DOHH2 (cell line): Measurements from ENCODE around the gene DAAM2.

Experiments
- H3F3A ChIP-seq: fragments of 200-600 bp; sonication (generic), shearing (Covaris generic); 2 replicates; pipeline ENCODE4 v1.6.0; 2016; ENCODE audit warnings: antibody characterized with exemption, mild to moderate bottlenecking; ENCODE audit not compliant: control insufficient read depth, insufficient read depth
- H3K27ac ChIP-seq: fragments of 200-600 bp; sonication (generic); 2 replicates; pipeline ENCODE4 v1.5.1; 2014; ENCODE audit warnings: low read depth, mild to moderate bottlenecking, low read length, moderate library complexity
- H3K27me3 ChIP-seq: fragments of 200-600 bp; sonication (generic); 2 replicates; pipeline ENCODE4 v1.6.1; 2014; ENCODE audit warnings: mild to moderate bottlenecking, low read length, mixed read lengths; ENCODE audit not compliant: control insufficient read depth
- H3K36me3 ChIP-seq: fragments of 200-600 bp; sonication (generic); 2 replicates; pipeline ENCODE4 v1.6.1; 2014; ENCODE audit warnings: mild to moderate bottlenecking, low read length, moderate library complexity, mixed read lengths; ENCODE audit not compliant: control insufficient read depth
- H3K4me1 ChIP-seq: fragments of 200-600 bp; sonication (generic); 2 replicates; pipeline ENCODE4 v1.6.1; 2014; ENCODE audit warnings: mild to moderate bottlenecking, low read length, mixed read lengths; ENCODE audit not compliant: control insufficient read depth
- H3K4me2 ChIP-seq: fragments of 200-600 bp; sonication (generic); 2 replicates; pipeline ENCODE4 v1.6.0; 2014; ENCODE audit warnings: mild to moderate bottlenecking, low read length, moderate library complexity
- H3K4me3 ChIP-seq: fragments of 200-600 bp; sonication (generic); 2 replicates; pipeline ENCODE4 v1.5.1; 2014; ENCODE audit warnings: mild to moderate bottlenecking, low read length, mixed read lengths
- H3K79me2 ChIP-seq: fragments of 200-600 bp; sonication (generic); 2 replicates; pipeline ENCODE4 v1.6.1; 2014; ENCODE audit warnings: mild to moderate bottlenecking, low read length, mixed read lengths; ENCODE audit not compliant: control insufficient read depth
- H3K9me2 ChIP-seq: fragments of 200-600 bp; sonication (generic); replicated peaks from 2 replicates; pipeline ENCODE4 v1.6.1; 2014; ENCODE audit warnings: mild to moderate bottlenecking, low read length, mixed read lengths; ENCODE audit not compliant: control insufficient read depth
- H3K9me3 ChIP-seq: fragments of 200-600 bp; sonication (generic); 2 replicates; pipeline ENCODE4 v1.6.1; 2014; ENCODE audit warnings: antibody characterized with exemption, low read length, mixed read lengths; ENCODE audit not compliant: control insufficient read depth, insufficient read depth
- H4K20me1 ChIP-seq: fragments of 200-600 bp; sonication (generic); 2 replicates; pipeline ENCODE4 v1.6.0; 2014; ENCODE audit warnings: low read depth, mild to moderate bottlenecking, antibody characterized with exemption, low read length, moderate library complexity; ENCODE audit not compliant: control insufficient read depth, insufficient read depth
- CTCF ChIP-seq: fragments of 200-600 bp; sonication (generic); IDR thresholded peaks from one replicate; pipeline ENCODE4 v1.5.1; 2014; ENCODE audit warnings: antibody characterized with exemption, mild to moderate bottlenecking, low read depth, low read length; ENCODE audit not compliant: poor library complexity, severe bottlenecking
- EZH2phosphoT487 ChIP-seq: fragments of 200-600 bp; sonication (generic); IDR thresholded peaks from 2 replicates; pipeline ENCODE4 v1.6.1; 2017; ENCODE audit warnings: borderline replicate concordance, mild to moderate bottlenecking, antibody characterized with exemption, low read length, moderate library complexity, mixed read lengths

The DAAM2 gene

GRCh38 chr6:39884696-39885095 lies 92.5 kb downstream of the DAAM2 start:
- Histone ChIP-seq H3K4me1 (no peaks in the 10 kb centered on the region), H3K27ac (no peak overlapping the region), H3K79me2 (no peaks in the 10 kb centered on the region), H3K4me3 (no peak overlapping the region), H3K9me2 (no peaks in the 10 kb centered on the region), H3F3A (no peaks in the 10 kb centered on the region), H3K9me3 (no peaks in the 10 kb centered on the region), H4K20me1 (no peaks in the 10 kb centered on the region), H3K36me3 (no peaks in the 10 kb centered on the region), H3K27me3 (no peaks in the 10 kb centered on the region), H3K4me2 (no peak overlapping the region)
- no peak for TF ChIP-seq CTCF
- no peak for TF ChIP-seq EZH2phosphoT487

GRCh38 chr6:39885691-39886090 lies 93.5 kb downstream of the DAAM2 start:
- Histone ChIP-seq H3K27ac (no peak overlapping the region), H3K4me2 (no peak overlapping the region), H3F3A (no peaks in the 10 kb centered on the region), H3K9me3 (no peaks in the 10 kb centered on the region), H3K4me3 (no peak overlapping the region), H3K9me2 (no peaks in the 10 kb centered on the region), H3K4me1 (no peaks in the 10 kb centered on the region), H4K20me1 (no peaks in the 10 kb centered on the region), H3K79me2 (no peaks in the 10 kb centered on the region), H3K36me3 (no peaks in the 10 kb centered on the region), H3K27me3 (no peaks in the 10 kb centered on the region)
- TF ChIP-seq CTCF = no peak
- no peak for TF ChIP-seq EZH2phosphoT487

GRCh38 chr6:39886871-39887270 lies 94.7 kb downstream of the DAAM2 start:
- no peak overlapping the region for H3K4me2 ChIP-seq
- H3K4me1 ChIP-seq = no peaks in the 10 kb centered on the region
- no peaks in the 10 kb centered on the region for H3K79me2 ChIP-seq
- H3K9me2 ChIP-seq = no peaks in the 10 kb centered on the region
- H3K36me3 ChIP-seq = no peaks in the 10 kb centered on the region
- TF ChIP-seq CTCF (no peak), EZH2phosphoT487 (no peak)
- no peaks in the 10 kb centered on the region for H3K27me3 ChIP-seq
- no peak overlapping the region for H3K27ac ChIP-seq
- H3K9me3 ChIP-seq = no peaks in the 10 kb centered on the region
- H3K4me3 ChIP-seq = no peak overlapping the region
- no peaks in the 10 kb centered on the region for H3F3A ChIP-seq
- H4K20me1 ChIP-seq = no peaks in the 10 kb centered on the region

GRCh38 chr6:39887692-39888450 lies 95.7 kb downstream of the DAAM2 start:
- no peak overlapping the region for H3K27ac ChIP-seq
- H3K4me1 ChIP-seq = no peaks in the 10 kb centered on the region
- no peaks in the 10 kb centered on the region for H3K27me3 ChIP-seq
- H3K4me2 ChIP-seq = no peak overlapping the region
- H3K36me3 ChIP-seq = no peaks in the 10 kb centered on the region
- H3K9me2 ChIP-seq = no peaks in the 10 kb centered on the region
- no peak overlapping the region for H3K4me3 ChIP-seq
- TF ChIP-seq CTCF (no peak), EZH2phosphoT487 (no peak)
- H3K9me3 ChIP-seq = no peaks in the 10 kb centered on the region
- no peaks in the 10 kb centered on the region for H4K20me1 ChIP-seq
- no peaks in the 10 kb centered on the region for H3F3A ChIP-seq
- no peaks in the 10 kb centered on the region for H3K79me2 ChIP-seq
